HG03354 (cell line): ENCODE measurements around the gene C2orf74.
"Not testable (repeated sequence)": the region's sequence is repeated elsewhere in the genome, so short reads cannot be mapped to it uniquely, and the experiment has no call there.

Source experiments
- ATAC-seq: cut with Tn5 transposase; IDR thresholded peaks from one replicate; pipeline ENCODE4 v1.9.1; 2021; ENCODE audit warnings: mild to moderate bottlenecking; ENCODE audit not compliant: unreplicated experiment, poor library complexity, severe bottlenecking

The C2orf74 gene

GRCh38 chr2:61161888-61162287 is at the start of gene C2orf74:
C2orf74 (plus strand) TSS chr2:61162188; CDS start chr2:61162515, 327 bp downstream.
- no peak for ATAC-seq

GRCh38 chr2:61114147-61114546 is 47.8 kb upstream of the C2orf74 start:
- no peak for ATAC-seq

- ATAC-seq, result no peak
These were observed 45.7 kb upstream of the C2orf74 start for GRCh38 chr2:61116302-61116701.

GRCh38 chr2:61117534-61117933 is 44.5 kb upstream of the C2orf74 start:
- ATAC-seq, result peak; percentile 76

DNA sequence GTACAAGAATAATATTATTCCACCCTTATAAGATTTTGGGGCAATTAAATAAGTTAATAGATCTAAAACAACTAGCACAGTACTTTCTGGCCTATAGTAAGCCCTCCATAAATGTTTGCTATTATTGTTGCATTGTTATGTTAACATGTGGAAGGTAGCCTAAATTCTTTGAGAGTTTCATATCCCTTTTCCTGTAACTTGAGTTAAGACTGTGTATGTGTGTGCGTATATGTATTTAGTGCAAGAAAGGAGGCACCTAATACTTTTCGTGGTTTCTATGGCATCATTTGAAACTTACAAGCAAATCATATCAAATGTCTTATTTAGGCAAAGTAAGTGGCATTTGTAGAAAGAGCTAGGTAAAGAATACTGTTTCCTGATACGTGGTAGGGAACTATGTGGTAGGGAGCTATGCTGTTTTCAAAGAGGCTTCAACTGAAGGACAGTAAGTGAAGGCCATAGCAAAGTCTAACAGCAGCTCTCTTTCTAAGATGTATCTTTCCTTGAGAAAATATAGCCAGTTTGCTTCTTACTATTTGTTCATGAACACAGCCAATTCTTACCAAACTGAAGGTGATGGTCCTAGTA is 36.8 kb upstream of the C2orf74 start:
- no peak for ATAC-seq

DNA sequence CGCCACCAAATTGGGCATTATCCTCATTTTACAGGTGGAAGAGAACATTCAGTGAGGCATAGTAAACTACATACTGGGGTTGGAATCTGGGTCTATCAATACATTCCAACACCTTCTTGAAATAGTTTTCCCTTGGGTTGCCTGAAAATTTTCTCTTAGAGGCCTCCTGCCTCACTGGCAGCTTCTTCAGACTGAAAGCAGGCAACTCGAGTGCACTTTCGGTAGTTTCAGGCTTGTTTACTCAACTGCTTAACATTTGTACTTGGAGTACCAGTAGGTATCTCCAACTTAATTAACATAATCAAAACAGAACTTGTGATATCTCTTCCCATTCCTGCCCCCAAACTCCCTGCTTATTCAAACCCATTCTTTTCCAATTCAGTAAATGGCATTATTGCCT is 36.2 kb upstream of the C2orf74 start:
- no peak for ATAC-seq

- ATAC-seq, result not testable (repeated sequence)
These were observed 33.9 kb upstream of the C2orf74 start for GRCh38 chr2:61128122-61128521.

DNA sequence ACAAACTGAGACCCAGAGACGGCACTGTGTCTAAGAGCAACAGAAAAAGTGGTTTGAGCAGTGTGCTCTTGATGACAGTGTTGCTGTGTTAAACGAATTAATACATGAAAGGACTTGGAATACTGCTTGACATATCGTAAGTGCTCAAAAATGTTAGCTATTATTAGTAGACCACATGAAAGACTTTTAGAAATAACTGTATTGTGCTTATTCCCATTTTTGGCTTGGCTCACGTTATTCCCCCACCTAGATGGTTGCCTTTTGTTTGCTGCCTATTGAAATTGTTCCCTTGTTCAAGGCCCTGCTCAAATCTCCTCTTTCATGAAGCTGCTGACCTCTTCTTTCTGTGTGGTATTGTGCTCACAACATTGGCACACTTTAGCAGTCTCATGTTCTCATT is 27.8 kb upstream of the C2orf74 start:
- ATAC-seq, result no peak

GRCh38 chr2:61135510-61135909 is 26.5 kb upstream of the C2orf74 start:
- no peak for ATAC-seq

DNA sequence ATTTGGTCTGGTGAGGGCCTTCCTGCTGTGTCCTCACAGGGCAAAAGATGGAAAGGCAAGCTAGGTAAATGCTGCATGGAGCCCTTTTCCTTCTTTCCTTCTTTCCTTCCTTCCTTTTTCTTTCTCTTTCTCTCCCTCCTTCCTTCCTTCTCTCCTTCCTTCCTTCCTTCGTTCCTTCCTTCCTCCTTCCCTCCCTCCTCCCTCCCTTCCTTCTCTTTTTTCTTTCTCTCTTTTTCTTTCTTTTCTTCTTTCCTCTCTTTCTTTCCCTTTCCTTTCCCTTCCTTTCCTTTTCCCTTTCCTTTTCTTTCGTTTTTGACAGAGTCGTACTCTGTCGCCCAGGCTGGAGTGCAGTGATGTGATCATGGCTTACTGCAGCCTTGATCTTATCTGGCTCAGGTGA is 23.1 kb upstream of the C2orf74 start:
- ATAC-seq, result no peak

DNA sequence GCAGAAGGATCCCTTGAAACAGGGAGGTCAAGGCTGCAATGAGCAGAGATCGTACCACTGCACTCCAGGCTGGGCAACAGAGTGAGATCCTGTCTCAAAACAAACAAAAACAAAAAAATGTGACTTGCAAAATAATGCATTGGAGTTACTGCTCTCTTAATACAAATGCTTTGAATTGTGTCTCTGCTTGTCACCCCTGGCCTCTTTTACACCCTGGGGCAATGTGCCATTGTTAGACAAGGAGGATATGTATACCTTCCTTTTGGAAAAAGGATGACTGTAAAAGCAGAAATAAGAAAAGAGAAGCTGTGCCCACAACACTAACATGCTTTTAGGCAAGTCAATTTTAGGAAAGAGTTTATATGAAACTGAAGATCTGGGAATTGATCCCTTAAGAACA is 20.8 kb upstream of the C2orf74 start:
- ATAC-seq, result no peak

DNA sequence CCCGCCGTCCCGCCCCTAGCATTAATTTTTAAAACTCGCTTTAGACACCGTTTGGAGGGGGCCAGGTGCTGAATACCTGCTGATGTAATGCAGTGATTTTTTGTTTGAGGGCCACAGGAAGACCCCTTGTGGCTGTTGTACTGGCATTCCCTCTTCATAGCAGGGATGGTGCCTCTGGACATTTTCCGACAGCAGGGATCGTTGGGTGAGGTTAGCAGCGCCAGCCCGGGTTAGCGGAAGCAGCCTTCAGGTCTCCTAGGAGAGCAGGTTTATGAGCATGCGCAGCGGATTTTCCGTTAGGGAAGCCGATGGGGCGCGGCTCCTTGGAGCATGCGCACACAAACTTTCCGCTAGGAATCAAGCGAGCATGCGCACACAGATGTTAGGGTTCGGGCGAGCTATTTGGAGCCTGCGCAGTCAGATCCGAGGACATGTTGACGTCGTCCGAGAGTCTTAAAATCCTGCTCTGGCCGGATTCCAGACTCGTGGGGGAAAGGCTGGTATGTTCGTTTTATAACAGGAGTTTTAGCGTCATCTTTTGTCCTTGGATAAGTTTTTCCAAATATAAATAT is 17.2 kb upstream of the C2orf74 start:
- ATAC-seq, result peak; percentile 93

- no peak for ATAC-seq
These were observed 16.0 kb upstream of the C2orf74 start for GRCh38 chr2:61145990-61146389.

- ATAC-seq, result not testable (repeated sequence)
These were observed 13.9 kb upstream of the C2orf74 start for GRCh38 chr2:61148091-61148490.

GRCh38 chr2:61149074-61149473 is 12.9 kb upstream of the C2orf74 start:
- ATAC-seq, result no peak

DNA sequence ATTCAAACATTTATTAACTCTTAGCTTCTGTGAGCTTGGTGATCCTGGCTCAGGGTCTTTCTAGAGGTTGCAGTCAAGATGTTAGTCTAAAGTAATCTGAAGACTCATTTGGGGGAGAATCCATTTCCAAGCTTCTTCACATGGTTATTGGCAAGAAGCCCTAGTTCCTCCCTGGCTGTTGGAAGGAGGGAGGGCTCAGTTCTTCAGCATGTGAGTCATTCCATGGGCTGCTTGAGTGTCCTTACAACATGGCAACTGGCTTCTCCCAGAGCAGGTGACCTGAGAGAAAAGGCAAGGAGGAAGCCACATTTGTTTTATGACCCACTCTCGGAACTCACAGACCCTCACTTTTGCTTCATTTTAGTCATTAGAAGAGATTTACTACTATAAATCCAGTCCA is 10.6 kb upstream of the C2orf74 start:
- ATAC-seq, result no peak

DNA sequence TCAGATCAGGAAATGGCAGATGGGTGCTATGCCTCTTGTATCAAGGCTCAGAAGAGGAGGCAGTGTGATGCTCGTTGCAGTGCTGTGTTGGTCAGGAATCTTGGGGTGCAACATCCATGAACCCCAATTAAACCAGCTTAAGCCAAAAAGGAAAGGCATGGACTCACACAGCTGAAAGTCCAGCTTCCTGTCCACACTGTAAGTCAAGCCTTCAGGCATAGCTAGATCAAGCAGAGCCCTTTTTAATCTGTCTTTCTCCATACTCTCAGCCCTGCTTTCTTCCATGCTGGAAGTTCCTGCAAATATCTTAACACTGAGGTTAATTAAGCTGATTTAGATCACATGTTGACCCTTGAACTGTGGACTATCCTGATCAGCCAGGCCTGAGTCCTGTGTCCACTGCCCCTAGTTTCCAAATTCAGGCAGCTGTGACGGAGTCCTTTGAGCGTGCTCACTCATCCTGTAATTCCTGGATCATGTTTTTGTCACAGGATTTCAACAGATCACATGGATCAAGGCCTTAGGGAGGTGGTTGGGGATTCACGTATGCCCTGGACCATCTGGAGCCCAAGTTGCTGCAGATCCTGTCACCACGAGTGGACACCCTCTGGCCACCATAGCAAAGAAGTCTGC is 4.5 kb upstream of the C2orf74 start:
- no peak for ATAC-seq

DNA sequence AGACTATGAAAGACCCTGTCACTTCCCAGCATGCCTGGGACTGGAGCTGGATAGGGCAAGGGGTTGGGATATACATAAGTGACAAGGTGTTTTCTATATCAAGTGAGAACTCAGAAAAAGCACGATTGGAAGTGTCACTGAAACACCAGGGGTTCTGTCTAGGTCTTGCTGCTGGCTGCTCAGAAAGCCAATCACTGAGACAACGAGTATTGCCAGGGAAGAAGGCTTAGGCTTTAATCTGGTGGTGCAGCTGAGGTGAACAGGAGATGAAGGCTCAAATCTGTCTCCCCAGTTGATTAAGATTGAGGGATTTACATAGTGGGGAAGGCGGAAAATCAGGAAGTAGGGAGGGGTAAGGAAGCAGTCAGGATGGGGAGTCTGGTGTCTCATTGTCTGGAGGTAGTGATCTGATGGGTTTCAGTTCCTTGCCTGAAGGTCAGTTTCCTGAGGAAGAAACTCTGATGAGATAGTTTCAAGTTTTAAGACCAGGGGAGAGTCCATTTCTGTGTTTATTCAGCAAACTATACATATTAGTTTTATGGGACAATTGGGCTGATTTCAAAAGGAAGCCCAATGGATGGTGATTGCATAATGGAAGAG is 3.5 kb upstream of the C2orf74 start:
- no peak for ATAC-seq

DNA sequence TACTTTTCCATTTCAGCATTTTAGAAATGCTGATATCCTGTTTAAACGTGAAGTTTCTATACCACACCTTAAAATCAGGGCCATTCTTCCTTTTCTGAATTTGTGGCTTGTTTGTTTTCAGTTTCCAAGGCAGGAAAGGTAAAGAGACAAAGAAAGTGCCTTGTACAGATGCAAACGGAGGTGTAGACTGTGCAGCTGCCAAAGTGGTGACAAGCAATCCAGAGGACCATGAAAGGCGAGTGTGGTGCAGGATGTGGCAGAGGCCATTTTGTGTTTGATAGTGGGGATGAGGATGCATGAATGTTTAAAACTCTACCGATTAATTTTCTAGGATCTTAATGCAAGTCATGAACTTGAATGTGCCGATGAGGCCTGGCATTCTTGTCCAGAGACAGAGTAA is 733 bp downstream of the C2orf74 start:
- ATAC-seq, result no peak

- not testable (repeated sequence) for ATAC-seq
These were observed 3.1 kb downstream of the C2orf74 start for GRCh38 chr2:61165082-61165481.

DNA sequence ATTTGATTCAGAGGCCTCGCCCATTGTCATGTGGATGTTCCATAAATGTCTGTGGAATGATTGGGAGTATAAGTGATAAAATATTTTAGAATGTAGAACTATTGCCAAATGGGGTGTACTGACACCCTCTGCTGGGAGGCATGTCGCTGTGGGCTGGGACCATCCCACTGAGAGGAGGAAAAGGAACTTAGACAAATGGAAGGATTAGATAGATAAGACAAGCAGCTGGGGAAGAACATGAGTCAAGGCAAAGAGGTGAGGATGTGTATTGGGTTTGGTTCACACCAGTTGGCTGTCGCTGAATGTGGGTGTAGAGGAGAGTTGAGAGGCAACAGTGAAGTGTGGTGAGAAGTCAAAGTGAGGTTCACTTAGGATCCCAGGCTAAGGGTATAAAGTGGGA is 4.0 kb downstream of the C2orf74 start:
- ATAC-seq, result no peak
